Endothelial cell of umbilical vein (primary cell): ENCODE measurements around the gene HOXB6. TPM values are rescaled to one million over a fixed set of nuclear protein-coding genes. Genes with fewer than 3 reads are reported as not detected.

Experiments
- BruUV-seq: library from RNA; stranded (reverse); fragments of 400-500 nt; replicated peaks from 2 replicates; lab custom pipeline; 2021; lab: Mats Ljungman, UMichigan
- CTCF ChIA-PET: fragments of 300-600, 350-600 bp; sonication (Branson Sonifier 250); formaldehyde crosslinking; loops from one replicate; lab custom pipeline; 2021; ENCODE audit warnings: antibody characterized with exemption, inconsistent platforms; lab: Charles Lee
- POLR2A ChIA-PET: fragments of 300-600, 350-600 bp; sonication (Branson Sonifier 250); formaldehyde crosslinking; loops from one replicate; lab custom pipeline; 2021; ENCODE audit warnings: antibody characterized with exemption, inconsistent platforms; lab: Charles Lee
- DNase-seq: peaks from one replicate; pipeline ENCODE4 v3.0.0-alpha.2; 2011; ENCODE audit warnings: low read depth, low spot score
- FAIRE-seq: peaks from 2 replicates; lab custom pipeline; 2011; peaks lifted over from hg19 to GRCh38; lab: Jason Lieb, UNC
- H2AFZ ChIP-seq: 2 replicates; pipeline ENCODE4 v1.6.0; 2012; ENCODE audit warnings: low read depth, low read length, control low read depth, inconsistent platforms
- H3K27ac ChIP-seq: 2 replicates; pipeline ENCODE4 v1.5.1; 2011; ENCODE audit warnings: low read depth, mild to moderate bottlenecking, control low read depth, low read length, moderate library complexity; ENCODE audit not compliant: insufficient read depth
- H3K27me3 ChIP-seq, 2 experiments: 2 replicates each; pipeline versions ENCODE4 v1.6.0 to v1.6.1; 2011; ENCODE audit warnings: low read length in 2 of 2, mixed read lengths in 1 of 2; ENCODE audit not compliant: control insufficient read depth in 2 of 2, insufficient read depth in 2 of 2
- H3K36me3 ChIP-seq, 2 experiments: 2 replicates in 1 of 2; 3 replicates in 1 of 2; pipeline ENCODE4 v1.5.1; 2011; ENCODE audit warnings: low read length in 2 of 2, mild to moderate bottlenecking in 1 of 2, moderate library complexity in 1 of 2; ENCODE audit not compliant: control insufficient read depth in 2 of 2, insufficient read depth in 2 of 2; ENCODE audit errors: extremely low read depth in 1 of 2
- H3K4me1 ChIP-seq: 3 replicates; pipeline ENCODE4 v1.5.1; 2011; ENCODE audit warnings: mild to moderate bottlenecking, low read length; ENCODE audit not compliant: control insufficient read depth, insufficient read depth; ENCODE audit errors: extremely low read depth
- H3K4me2 ChIP-seq: 2 replicates; pipeline ENCODE4 v1.6.1; 2011; ENCODE audit warnings: low read length, control low read depth, mixed read lengths; ENCODE audit not compliant: insufficient read depth
- H3K4me3 ChIP-seq, 3 experiments: fragments of 200-600 bp in 1 of 3; sonication (generic), shearing (Covaris generic) in 1 of 3; replicated peaks in 1 of 3; 2 replicates each; pipeline ENCODE4 v1.5.1; 2011 to 2016; ENCODE audit warnings: control low read depth in 3 of 3, low read length in 3 of 3, mild to moderate bottlenecking in 2 of 3, inconsistent platforms in 1 of 3, low read depth in 1 of 3, moderate library complexity in 1 of 3; ENCODE audit not compliant: insufficient read depth in 1 of 3
- H3K79me2 ChIP-seq: 2 replicates; pipeline ENCODE4 v1.6.0; 2012; ENCODE audit warnings: low read length, inconsistent platforms; ENCODE audit not compliant: control insufficient read depth, insufficient read depth
- H3K9ac ChIP-seq: replicated peaks from 2 replicates; pipeline ENCODE3; 2011; ENCODE audit warnings: low read length, control low read depth; ENCODE audit not compliant: insufficient read depth; ENCODE audit errors: extremely low read depth
- H3K9me1 ChIP-seq: replicated peaks from 3 replicates; pipeline ENCODE4 v1.6.0; 2011; ENCODE audit warnings: mild to moderate bottlenecking, low read length; ENCODE audit not compliant: control insufficient read depth, insufficient read depth; ENCODE audit errors: extremely low read depth
- H3K9me3 ChIP-seq: replicated peaks from 2 replicates; pipeline ENCODE4 v1.5.1; 2012; ENCODE audit warnings: low read length, inconsistent platforms; ENCODE audit not compliant: control insufficient read depth, insufficient read depth
- H4K20me1 ChIP-seq: replicated peaks from 2 replicates; pipeline ENCODE3; 2011; ENCODE audit warnings: mild to moderate bottlenecking, low read length; ENCODE audit not compliant: control insufficient read depth, insufficient read depth; ENCODE audit errors: extremely low read depth
- CTCF ChIP-seq, 2 donors: IDR thresholded peaks; 1 replicate in 1 of 2; 2 replicates in 1 of 2; pipeline ENCODE4 v1.5.1; 2011; ENCODE audit warnings: low read length in 2 of 2, mild to moderate bottlenecking in 2 of 2, moderate library complexity in 2 of 2, control low read depth in 1 of 2, inconsistent platforms in 1 of 2, low read depth in 1 of 2; ENCODE audit not compliant: insufficient read depth in 1 of 2; ENCODE audit errors: extremely low read depth in 1 of 2
- EZH2 ChIP-seq: IDR thresholded peaks from 2 replicates; pipeline ENCODE4 v1.6.1; 2012; ENCODE audit warnings: borderline replicate concordance, low read depth, mild to moderate bottlenecking, moderate library complexity, low read length, inconsistent platforms; ENCODE audit not compliant: severe bottlenecking
- FOS ChIP-seq: IDR thresholded peaks from 2 replicates; pipeline ENCODE4 v1.6.1; 2011; ENCODE audit warnings: mild to moderate bottlenecking, low read length, moderate library complexity, borderline replicate concordance; ENCODE audit not compliant: insufficient read depth
- GATA2 ChIP-seq: IDR thresholded peaks from 2 replicates; pipeline ENCODE4 v1.7.0; 2011; ENCODE audit warnings: low read depth, mild to moderate bottlenecking, moderate library complexity, mixed read lengths, low read length; ENCODE audit not compliant: insufficient read length, insufficient read depth
- JUN ChIP-seq: IDR thresholded peaks from 2 replicates; pipeline ENCODE4 v1.6.1; 2011; ENCODE audit warnings: borderline replicate concordance, low read depth; ENCODE audit not compliant: insufficient read length, insufficient read depth
- MYC ChIP-seq: IDR thresholded peaks from one replicate; pipeline ENCODE4 v1.6.1; 2011; ENCODE audit warnings: mild to moderate bottlenecking, low read depth, low read length
- POLR2A ChIP-seq: IDR thresholded peaks from 2 replicates; pipeline ENCODE4 v1.6.1; 2012; ENCODE audit warnings: low read depth, mild to moderate bottlenecking, control low read depth, low read length
- POLR2AphosphoS5 ChIP-seq: IDR thresholded peaks from 2 replicates; pipeline ENCODE4 v1.6.1; 2012; ENCODE audit warnings: low read depth, mild to moderate bottlenecking, control low read depth, low read length, moderate library complexity; ENCODE audit not compliant: insufficient read depth
- dilution Hi-C: fragments of 300-500 bp; cut with MboI; formaldehyde crosslinking; loops from one replicate; pipeline ENCODE4 v1.15.0; 2019; ENCODE audit warnings: low sequenced_read_pairs; ENCODE audit not compliant: extremely low pct_ligation_motif_present
- intact Hi-C: fragments of 100-400 bp; cut with micrococcal nuclease; formaldehyde crosslinking; loops from one replicate; pipeline ENCODE4 v1.10.0; 2022
- polyA plus RNA-seq, 4 experiments: library from polyadenylated mRNA; depleted of rRNA in 3 of 4; stranded (reverse) in 3 of 4; unstranded in 1 of 4; fragments of >200 nt; gene quantifications; 2 replicates each; pipeline versions ENCODE4 v1.2.1 to v1.2.3, GENCODE V29; 2011 to 2012; ENCODE audit warnings: missing spikeins in 1 of 4
- total RNA-seq: library from RNA; stranded (reverse); gene quantifications from 2 replicates; pipeline ENCODE4 v1.2.3, GENCODE V29; 2021
- TF ChIP-seq, protein P1 (sequence below): IDR thresholded peaks from 2 replicates; pipeline ENCODE4 v1.6.1; 2011; ENCODE audit not compliant: insufficient read depth, insufficient read length

The HOXB6 gene
- total and polyA plus RNA-seq, 2 donors (not counting 3 experiments of a cell fraction or from before 2014, with no cell fraction given) = 8.8 to 24.0 TPM

DNA sequence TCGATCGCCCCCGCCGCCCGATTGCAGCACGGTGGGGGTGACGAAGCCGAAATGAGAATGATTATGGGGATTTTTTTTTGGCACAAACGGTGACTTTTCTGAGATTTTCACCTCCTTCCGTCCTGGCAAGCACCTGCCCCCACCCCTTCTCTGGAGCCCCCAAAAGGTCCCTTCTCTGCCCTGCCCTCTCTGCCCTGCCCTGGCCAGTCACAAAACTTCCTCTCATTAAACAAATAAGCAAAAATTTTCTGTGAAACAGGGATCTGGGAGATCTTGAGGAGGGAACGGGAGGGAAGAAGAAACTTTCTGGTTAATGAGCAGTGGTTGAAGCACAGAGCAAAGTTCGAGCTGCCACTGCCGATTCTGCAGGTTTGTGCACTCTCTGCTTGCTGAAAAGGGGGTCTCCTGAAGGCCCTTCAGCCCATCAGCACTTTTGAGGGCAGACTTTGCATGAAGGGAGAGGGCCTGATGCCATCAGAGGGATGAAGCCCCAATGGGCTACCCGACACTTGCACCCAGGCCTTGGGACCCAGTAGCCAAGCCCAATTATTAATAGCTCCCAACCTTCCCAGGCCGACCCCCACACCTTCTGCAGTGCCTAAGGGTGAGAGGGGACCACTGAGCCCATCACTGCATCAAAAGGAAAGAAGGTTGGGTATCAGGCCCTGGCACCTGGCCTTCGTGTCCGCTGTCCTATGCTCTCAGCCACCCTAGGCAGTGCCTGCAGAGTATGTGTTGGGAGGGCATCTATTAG, 11.4 kb upstream of the HOXB6 start:
- CTCF ChIA-PET = interaction anchor here (0.8 to 4.9 kb wide), 5 partner anchors 9 to 356 kb away, joined by 3 to 26 read pairs (median 3); no protein-coding TSS in a partner anchor

More for the DNA sequence above, 11.4 kb upstream of the HOXB6 start:
- intact Hi-C loops = loop anchor here (5.0 kb wide), 2 partner anchors 464 to 479 kb away; no protein-coding TSS in a partner anchor
- H3K4me1 ChIP-seq = peaks cover 37% of the 10 kb centered on the region
- TF ChIP-seq CTCF (IDR thresholded peaks at IDR 0.05; ENCODE audit: extremely low read depth in 1 of 2, insufficient read depth in 1 of 2, low read depth in 1 of 2, low read length in 2 of 2) (no peak), JUN (no peak), MYC (no peak), EZH2 (no peak), FOS (no peak), GATA2 (no peak), POLR2AphosphoS5 (no peak), POLR2A (no peak)
- TF ChIP-seq, protein P1, sequence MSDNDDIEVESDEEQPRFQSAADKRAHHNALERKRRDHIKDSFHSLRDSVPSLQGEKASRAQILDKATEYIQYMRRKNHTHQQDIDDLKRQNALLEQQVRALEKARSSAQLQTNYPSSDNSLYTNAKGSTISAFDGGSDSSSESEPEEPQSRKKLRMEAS = no peak
- no TSS peak for BruUV-seq
- H2AFZ ChIP-seq = no peak overlapping the region
- no peak overlapping the region for H3K9ac ChIP-seq
- peaks cover 7% of the 10 kb centered on the region for H3K79me2 ChIP-seq
- no peak overlapping the region for H3K4me3 ChIP-seq
- no peaks in the 10 kb centered on the region for H3K9me1 ChIP-seq
- no peaks in the 10 kb centered on the region for H3K9me3 ChIP-seq
- H3K4me2 ChIP-seq = no peak overlapping the region
- no peaks in the 10 kb centered on the region for H4K20me1 ChIP-seq
- H3K27me3 ChIP-seq = peaks cover 43 to 57% of the 10 kb centered on the region in 2 experiments
- dilution Hi-C loops = no loop called here
- no peak for DNase-seq
- H3K27ac ChIP-seq = no peak overlapping the region
- POLR2A ChIA-PET = no interaction called here
- FAIRE-seq = no peak
- H3K36me3 ChIP-seq = no peaks in the 10 kb centered on the region
